GM21526 (cell line): ENCODE results near the gene KIF16B.

Experiments
- ATAC-seq: cut with Tn5 transposase; IDR thresholded peaks from one replicate; pipeline ENCODE4 v1.9.1; 2021; ENCODE audit warnings: moderate library complexity; ENCODE audit not compliant: unreplicated experiment, low FRiP score

The KIF16B gene, protein sequence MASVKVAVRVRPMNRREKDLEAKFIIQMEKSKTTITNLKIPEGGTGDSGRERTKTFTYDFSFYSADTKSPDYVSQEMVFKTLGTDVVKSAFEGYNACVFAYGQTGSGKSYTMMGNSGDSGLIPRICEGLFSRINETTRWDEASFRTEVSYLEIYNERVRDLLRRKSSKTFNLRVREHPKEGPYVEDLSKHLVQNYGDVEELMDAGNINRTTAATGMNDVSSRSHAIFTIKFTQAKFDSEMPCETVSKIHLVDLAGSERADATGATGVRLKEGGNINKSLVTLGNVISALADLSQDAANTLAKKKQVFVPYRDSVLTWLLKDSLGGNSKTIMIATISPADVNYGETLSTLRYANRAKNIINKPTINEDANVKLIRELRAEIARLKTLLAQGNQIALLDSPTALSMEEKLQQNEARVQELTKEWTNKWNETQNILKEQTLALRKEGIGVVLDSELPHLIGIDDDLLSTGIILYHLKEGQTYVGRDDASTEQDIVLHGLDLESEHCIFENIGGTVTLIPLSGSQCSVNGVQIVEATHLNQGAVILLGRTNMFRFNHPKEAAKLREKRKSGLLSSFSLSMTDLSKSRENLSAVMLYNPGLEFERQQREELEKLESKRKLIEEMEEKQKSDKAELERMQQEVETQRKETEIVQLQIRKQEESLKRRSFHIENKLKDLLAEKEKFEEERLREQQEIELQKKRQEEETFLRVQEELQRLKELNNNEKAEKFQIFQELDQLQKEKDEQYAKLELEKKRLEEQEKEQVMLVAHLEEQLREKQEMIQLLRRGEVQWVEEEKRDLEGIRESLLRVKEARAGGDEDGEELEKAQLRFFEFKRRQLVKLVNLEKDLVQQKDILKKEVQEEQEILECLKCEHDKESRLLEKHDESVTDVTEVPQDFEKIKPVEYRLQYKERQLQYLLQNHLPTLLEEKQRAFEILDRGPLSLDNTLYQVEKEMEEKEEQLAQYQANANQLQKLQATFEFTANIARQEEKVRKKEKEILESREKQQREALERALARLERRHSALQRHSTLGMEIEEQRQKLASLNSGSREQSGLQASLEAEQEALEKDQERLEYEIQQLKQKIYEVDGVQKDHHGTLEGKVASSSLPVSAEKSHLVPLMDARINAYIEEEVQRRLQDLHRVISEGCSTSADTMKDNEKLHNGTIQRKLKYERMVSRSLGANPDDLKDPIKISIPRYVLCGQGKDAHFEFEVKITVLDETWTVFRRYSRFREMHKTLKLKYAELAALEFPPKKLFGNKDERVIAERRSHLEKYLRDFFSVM (N-terminal part only)

DNA sequence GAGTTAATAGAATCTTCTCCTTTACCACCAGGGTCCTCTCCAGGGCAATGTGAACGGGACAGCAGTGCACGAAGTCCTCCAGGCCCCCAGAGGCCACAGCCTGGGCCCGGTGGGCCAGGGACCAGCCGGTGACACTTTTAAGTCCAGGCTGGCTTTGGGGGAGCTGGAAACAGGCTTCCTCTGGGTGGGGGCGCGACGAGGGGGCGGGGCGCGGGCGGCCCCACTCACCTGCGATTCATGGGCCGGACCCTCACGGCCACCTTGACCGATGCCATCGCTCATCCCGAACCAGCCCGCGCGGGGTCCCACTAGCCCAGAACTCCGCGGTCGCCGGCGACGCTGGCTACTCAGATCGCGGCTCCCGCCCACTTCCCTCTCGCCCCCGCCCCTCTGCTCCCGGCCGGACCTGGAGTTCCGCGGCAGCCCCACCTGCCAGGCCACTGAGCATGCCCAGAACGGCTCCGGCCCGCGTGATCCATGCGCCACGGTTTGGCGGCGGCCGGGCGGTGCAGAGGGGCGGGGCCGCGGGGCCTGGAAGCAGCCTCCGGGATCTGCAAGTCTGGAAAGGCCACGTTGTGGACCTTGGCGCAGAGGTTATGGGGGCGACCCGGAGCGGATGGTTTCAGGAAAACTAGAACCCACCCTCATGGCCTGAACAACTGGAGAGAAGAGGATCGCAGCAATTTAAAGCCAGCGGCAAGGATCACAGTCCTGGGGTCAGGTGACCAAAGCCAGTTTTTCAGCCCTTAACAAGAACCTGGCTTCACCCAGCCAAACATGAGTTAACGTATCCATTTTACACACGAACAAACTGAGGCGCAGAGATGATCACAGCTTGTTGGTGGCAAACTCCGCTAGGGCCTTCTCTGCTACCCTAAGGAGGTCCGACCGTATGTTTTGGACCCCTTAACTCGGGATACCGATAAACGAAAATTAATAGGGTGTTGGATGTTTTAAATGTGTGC, at the start of gene KIF16B:
TSS of gene KIF16B (minus strand) at position 448 of the 965 bp plus-strand sequence. CDS start at position 275, 173 bp downstream.
- ATAC-seq, result peak; percentile 87

DNA sequence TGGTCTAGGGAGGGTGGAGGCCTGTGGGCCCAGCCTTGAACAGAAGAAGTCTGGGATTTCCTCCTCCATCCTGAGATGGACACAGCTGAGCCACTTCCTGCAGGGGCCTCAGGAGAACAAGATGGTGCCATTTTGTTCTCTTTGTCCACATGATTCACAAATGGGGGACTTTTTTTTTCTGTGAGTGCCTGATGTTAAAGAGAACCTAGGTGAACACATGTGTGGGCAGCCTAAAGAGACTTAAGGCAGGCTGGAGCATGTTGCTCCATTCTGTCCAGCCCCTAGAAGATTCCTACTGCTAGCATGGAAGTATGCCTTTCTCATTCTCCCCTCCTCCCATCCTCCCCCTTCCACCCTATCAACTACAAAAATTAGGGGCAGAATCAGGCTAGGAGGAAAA, 49.3 kb upstream of the KIF16B start:
- ATAC-seq, result no peak

DNA sequence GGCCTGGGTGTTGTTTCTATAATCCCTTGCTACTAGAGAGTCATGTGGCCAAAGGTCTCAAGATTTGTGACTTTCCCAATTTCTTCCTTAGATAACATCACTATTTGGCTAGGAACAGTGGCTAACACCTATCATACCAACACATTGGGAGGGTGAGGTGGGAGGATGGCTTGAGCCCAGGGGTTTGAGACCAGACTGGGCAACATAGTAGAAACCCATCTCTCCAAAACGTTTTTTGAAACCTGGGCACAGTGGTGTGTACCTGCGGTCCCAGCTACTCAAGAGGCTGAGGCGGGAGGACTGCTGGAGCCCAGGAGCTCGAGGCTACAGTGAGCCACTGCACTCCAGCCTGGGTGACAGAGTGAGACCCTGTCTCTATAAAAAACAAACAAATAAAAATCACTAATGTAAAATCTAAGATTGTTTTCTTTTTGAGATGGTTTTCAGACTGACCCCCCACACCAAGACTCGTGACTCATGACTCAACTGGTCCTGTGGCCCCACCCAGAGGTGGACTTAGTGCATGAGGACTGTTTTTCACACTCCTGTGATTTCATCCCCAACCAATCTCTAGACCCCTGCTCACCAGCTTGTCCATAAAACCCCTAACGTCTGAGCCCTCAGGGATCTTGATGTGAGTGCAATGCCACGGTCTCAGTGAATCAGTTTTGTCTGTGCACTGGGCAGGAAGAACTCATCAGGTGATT, 48.3 kb upstream of the KIF16B start:
- ATAC-seq, result no peak

DNA sequence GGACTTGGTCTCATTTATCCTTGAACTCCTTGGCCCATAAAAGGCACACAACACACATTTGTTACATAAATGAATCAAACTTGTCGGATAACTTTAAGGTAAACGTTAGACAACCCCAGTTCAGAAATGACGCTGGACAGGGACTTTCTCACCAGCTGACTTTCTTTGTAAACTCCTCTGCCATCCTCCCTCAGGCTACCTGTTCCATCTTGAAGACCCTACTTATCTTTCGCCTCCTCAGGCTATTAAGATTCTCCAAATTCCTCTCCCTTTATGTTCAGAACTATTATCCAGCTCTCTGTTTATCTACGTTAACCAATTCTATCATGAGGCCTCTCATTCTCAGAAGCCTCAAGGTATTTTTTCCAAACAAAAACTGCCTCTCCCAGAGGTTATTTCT, 47.7 kb upstream of the KIF16B start:
- ATAC-seq, result no peak

DNA sequence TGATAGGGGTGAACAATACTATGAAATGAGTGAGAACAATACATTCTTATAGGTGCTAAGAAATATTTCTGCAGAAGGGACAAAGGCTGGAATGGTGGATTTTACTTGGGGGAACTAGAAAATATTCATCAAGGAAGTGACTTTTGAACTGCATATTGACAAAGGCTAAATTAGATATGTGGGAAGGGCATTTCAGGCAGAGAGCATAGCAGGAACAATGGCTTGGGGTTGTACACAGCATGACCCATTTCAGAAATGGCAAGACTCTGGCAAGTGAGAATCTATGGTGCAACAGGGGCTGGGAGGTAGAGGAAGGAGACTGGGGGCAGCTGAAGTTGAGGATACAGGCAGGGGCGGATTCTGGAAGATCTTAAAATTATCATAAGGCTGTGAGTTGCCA, 46.7 kb upstream of the KIF16B start:
- no peak for ATAC-seq

DNA sequence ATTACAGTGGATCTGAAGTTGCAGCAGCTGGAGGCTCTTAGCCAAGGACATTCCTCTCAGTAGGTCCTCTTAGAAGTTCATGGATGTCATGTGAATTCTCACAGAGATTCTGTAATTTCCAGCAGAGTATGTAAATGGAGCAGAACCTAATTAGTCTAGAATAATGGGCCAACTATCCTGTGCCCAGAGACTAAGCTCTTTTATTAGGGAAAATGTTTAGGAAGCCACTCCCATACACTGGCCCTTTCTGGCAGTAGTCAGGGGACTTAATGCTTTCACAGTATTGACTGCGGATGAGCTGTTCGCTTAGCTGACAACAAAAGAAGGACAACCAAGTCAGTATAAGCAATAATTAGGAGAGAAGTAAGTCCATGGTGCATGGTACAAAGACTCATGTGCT, 43.8 kb upstream of the KIF16B start:
- no peak for ATAC-seq

DNA sequence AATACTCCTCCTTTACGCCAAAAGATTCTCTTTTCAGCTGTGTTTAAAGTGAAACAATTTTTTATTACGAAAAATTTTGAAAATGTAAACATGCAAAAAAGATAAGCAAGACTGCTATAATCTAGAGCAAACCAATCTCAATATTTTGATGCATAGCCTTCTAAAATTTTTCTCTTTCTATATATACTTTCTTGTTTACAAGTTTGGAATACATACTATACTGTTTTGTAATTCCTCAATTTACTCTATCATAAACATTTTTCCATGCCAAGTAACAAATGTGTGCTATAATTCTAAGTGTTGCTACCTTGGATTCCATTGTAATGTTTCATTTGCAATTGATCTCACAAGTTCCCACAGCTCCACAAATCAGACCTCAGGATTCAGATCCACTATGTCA, 43.1 kb upstream of the KIF16B start:
- ATAC-seq, result no peak

DNA sequence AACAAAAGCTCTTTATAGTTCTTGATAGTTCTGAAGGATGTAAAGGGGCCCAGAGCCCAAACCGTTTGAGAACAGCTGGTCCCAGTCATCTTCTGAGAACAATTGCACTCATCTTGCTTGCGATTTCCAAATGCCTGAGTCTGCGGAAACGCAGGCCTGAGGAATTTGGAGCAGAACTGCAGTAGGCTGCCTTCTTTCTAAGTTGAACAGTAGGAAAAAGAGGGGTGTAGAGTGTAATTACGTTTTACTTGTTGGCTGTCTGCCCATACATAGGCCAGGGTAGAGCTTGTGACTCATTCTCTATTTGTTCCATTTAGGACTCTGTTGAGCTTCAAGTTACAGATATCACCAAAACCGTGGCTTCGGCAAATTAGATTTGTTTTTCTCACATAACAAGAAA, 42.0 kb upstream of the KIF16B start:
- no peak for ATAC-seq

DNA sequence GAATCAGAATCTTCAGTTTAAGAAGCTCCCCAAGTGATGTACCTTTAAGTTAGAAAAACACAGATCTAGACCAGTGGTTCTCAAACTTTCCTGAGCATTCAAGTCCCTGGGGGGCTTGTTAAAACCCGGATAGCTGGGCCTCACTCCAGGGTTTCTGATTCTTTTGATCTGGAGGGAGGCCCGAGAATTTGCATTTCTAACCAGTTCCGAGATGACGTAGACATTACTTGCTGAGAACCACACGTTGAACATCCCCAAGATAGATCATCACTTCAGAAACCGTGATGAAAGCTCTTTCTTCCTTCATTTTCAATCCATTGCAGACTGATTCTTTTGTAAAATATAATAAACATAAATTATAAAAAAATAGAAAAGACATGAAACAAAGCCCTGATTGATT, 40.7 kb upstream of the KIF16B start:
- ATAC-seq, result no peak

DNA sequence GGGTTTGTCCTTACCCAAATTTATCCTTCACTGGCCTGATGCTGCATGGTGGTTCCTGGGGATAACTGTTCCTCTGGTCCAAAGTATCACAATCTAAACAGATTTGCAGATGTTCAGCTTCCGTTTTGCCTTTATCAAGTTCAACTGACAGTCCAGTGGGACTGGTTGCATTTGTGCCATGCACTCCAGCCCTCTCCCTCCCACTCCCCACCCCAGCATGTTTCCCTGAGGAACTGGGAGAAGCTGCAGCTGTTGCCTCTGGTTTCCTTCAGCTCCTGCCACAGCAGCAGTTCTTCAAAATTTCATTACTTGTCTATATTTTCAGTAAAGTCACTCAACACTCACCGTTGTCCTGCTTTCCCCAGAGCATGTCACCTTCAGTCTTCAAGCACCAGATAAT, 39.5 kb upstream of the KIF16B start:
- ATAC-seq, result no peak

DNA sequence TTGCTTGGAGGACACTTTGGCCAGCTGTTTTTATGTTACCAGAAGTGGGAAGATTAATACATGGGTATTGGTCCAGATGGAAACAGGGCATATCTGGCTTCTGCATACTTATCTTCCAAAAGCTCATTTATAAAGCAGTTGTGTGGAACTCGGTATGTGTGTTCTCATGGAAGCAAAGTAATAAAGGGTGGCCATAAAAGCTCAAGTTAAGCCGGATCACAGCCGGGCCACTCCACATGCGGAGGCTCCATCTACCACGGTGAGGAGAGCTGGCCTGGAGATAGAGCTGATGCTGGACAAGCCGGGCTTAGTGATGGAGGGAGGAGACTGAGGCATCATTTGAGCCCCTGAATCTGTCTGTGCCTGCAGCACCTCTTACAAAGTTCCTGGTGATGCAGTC, 38.6 kb upstream of the KIF16B start:
- ATAC-seq, result no peak

DNA sequence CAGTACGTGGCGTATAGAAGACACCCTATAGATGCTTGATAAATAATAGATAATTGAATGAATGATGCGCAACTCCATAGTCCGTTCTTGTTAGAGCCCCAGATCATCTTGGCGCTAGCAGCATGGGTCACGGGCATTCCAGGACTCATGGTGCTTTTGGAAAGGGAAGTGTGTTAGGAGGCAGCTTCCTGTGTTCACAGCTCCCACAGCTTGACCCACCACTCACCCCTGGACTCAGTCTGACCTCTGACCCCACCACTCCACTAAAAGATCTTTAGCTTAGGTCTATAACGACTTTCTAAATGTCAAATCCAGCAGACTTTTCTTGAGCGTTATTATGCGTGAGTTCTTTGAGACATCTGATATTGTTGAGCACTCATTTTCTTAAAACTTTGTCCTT, 35.8 kb upstream of the KIF16B start:
- ATAC-seq, result no peak

DNA sequence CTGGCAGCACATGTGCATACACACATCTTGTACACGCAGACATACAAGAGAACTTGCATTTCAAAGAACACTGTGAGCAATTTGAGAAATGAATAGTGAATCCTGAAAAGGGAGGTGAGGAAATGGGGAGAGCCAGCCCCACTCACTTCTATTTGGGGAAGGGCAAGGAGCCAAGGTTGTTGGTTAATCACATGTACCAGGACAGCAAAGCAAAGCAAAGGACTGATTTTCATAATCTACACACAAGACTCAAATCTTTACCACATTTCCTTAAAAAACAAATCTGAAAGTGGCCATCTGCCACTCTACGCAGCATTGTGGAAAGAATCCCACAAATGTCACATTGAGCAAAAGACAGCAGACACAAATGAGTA, 35.0 kb upstream of the KIF16B start:
- no peak for ATAC-seq

DNA sequence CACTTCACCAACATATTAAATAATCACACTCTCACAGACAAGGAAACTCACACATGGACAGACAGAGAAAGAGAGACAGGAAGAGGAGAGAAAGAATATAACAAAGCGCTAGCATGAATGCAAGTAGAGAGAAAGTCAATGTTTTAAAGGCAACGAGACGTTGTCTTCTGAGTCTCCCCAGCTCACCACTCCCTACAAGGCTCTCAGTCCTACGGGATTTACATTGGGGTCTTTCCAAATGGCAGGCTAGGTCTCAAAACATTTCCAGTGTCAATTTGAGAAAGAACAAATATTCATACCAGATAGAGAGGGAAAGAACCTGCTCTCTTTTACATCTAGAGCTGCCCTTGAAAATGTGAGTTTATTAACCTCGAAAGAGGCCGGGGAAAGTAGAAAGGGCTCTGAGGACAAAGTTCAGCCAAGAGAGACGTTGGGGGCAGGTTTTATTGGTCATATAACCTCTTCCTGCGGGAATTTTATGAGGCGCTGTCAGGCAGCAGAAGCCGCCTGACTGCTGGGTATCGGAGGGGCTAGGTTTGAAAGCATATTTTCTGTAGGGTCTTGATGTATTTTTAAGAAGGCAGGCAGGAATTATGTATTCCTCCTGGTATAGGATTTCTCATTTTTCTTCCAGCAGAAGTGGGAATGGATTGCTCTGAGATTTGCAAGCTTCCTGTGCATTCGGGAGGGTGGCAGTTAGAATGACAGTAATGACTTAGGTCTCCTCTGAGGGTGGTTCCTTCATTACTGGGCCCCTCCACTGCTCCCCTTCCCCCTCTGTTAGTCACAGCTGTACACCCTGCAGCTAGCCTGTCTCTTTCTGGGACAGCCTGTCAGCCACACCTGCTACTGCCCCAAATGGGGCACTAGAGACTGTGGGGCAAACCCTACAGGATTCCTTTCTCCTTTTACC, 34.4 kb upstream of the KIF16B start:
- ATAC-seq, result no peak

DNA sequence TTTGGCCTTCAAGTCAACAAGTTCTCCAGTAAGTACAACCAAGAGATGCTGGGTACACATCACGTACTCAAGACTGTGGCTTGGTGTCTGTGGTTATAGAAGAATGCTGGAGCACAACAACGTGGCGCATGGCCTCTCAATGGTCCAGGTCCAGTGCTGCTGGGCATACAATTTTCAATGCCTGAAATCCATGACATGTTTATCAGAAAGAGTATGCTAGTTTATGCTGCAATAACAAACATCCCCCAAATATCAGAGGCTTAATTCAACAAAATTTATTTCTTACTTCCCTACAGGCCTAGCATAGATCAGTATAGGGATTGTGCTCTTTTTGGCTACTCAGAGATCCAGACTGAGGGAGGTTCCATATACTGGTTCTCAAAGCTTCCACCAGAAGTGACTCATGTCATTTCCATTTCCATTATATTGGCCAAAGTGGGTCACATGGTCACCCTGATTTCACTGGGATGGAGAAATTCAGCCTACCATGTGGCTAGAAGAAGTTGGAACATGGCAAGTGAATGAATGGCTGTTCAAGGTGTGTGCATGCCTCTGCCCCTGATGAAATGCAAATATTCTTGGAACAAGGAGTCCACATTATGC, 33.3 kb upstream of the KIF16B start:
- ATAC-seq, result no peak

DNA sequence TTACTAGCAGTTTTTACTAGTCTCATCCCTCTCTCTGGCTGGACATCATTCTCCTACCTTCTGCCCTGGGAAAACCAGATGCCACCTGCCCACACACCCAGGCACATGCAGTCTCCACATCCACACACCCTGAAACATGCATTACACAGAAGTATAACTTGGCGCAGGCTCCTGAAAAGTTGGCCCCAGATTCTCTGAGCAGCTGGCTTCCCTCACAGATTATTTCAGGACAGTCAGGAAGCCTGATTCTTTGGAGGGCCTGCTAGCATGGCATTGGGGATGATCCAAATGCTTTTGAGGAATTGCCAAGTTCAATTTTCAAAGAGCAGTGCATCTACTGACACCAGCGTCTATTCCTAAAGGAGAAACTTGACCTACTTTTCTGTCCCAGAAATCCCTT, 27.8 kb upstream of the KIF16B start:
- no peak for ATAC-seq

DNA sequence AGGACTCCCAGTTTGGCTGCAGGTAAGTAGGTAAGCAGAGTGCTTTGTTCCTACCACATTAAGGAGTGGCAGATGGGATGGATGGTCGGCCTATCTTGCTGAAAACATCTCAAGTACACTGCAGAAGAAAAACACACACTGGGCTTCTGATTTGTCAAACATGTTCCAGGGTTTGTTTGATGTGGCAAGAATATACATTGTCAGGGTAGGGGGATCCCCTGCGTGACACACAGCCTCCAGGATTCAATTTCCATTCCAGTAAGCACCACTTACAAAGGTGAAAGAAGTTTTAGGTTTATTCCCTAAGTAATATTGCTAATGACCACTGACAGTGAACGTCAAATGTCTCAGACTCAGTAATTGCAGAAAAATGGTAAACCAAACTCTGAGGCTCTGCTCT, 26.0 kb upstream of the KIF16B start:
- no peak for ATAC-seq

DNA sequence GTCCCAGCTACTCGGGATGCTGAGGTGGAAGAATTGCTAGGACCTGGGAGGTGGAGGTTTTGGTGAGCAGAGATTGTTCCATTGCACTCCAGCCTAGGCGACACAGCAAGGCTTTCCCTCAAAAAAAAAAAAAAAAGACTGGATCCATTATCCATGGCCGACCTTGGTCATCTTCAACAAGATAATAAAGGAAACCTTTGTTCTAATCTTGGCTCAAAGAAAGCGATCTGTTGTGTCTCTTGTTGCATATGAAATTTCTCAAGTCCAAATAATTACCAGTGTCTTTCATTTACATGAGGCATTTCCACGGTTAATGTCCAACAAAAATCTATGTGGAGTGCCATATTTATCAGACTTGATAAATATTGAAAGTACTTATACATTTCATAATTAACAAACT, 23.7 kb upstream of the KIF16B start:
- ATAC-seq, result no peak
